T-cell (primary cell): ENCODE results near the gene ESYT1. TPM values are rescaled to one million over a fixed set of nuclear protein-coding genes. Genes with fewer than 3 reads are reported as not detected.
A peak's percentile ranks its signal among the peaks of the same experiment; 100 is the strongest.

ENCODE experiments used
- ATAC-seq, 4 experiments: fragments of 200-7000 bp in 3 of 4; fragments of 150-1000 bp in 1 of 4; cut with Tn5 transposase; replicated peaks in 1 of 4; 1 replicate in 3 of 4; 2 replicates in 1 of 4; pipeline ENCODE4 v1.10.0; 2021; ENCODE audit warnings: moderate library complexity in 3 of 4, mild to moderate bottlenecking in 2 of 4, moderate number of reproducible peaks in 1 of 4
- CTCF ChIA-PET, 2 donors: fragments of 300-600 bp; sonication (Branson Sonifier 250); formaldehyde crosslinking; loops; one replicate each; lab custom pipeline; 2022; ENCODE audit warnings: antibody characterized with exemption in 2 of 2; lab: Charles Lee
- POLR2A ChIA-PET, 2 donors: fragments of 300-600 bp; sonication (Branson Sonifier 250); formaldehyde crosslinking; loops; one replicate each; lab custom pipeline; 2022; ENCODE audit warnings: antibody characterized with exemption in 2 of 2; lab: Charles Lee
- DNase-seq, 35 experiments: peaks; one replicate each; pipeline versions ENCODE4 v3.0.0 to v3.0.0-alpha.2; 2013 to 2023
- H3K27ac ChIP-seq: one replicate; pipeline ENCODE4 v1.5.1; 2013; ENCODE audit warnings: low read length
- H3K27me3 ChIP-seq, 2 experiments: replicated peaks in 1 of 2; 1 replicate in 1 of 2; 2 replicates in 1 of 2; pipeline versions ENCODE4 v1.6.1 to v1.7.0; 2013; ENCODE audit warnings: low read length in 1 of 2, mixed read lengths in 1 of 2; ENCODE audit not compliant: control insufficient read depth in 2 of 2, insufficient read depth in 2 of 2; ENCODE audit errors: extremely low read depth in 1 of 2
- H3K36me3 ChIP-seq, 2 donors: 1 replicate in 1 of 2; 2 replicates in 1 of 2; pipeline versions ENCODE4 v1.6.1 to v1.7.0; 2013; ENCODE audit warnings: low read length in 1 of 2; ENCODE audit not compliant: control insufficient read depth in 2 of 2, insufficient read depth in 1 of 2; ENCODE audit errors: extremely low read depth in 1 of 2
- H3K4me1 ChIP-seq, 2 experiments: 1 replicate in 1 of 2; 2 replicates in 1 of 2; pipeline versions ENCODE4 v1.6.1 to v1.7.0; 2013; ENCODE audit warnings: low read length in 2 of 2, mixed read lengths in 1 of 2; ENCODE audit not compliant: insufficient read depth in 2 of 2, control insufficient read depth in 1 of 2; ENCODE audit errors: extremely low read depth in 1 of 2
- H3K4me3 ChIP-seq, 2 donors: 1 replicate in 1 of 2; 2 replicates in 1 of 2; pipeline versions ENCODE4 v1.5.1 to v1.7.0; 2013; ENCODE audit warnings: mild to moderate bottlenecking in 2 of 2, low read length in 1 of 2, moderate library complexity in 1 of 2; ENCODE audit not compliant: control insufficient read depth in 1 of 2; ENCODE audit errors: extremely low read depth in 1 of 2
- H3K9me3 ChIP-seq: 2 replicates; pipeline ENCODE4 v1.7.0; 2013
- H3K27ac Mint-ChIP-seq, 2 donors: one replicate each; pipeline ENCODE4 v1.8.0; 2020 to 2021; ENCODE audit warnings: mild to moderate bottlenecking in 2 of 2, mixed read lengths in 2 of 2
- H3K27me3 Mint-ChIP-seq, 2 donors: one replicate each; pipeline ENCODE4 v1.8.0; 2021 to 2022; ENCODE audit warnings: mixed read lengths in 2 of 2
- H3K36me3 Mint-ChIP-seq: one replicate; pipeline ENCODE4 v1.8.0; 2021; ENCODE audit warnings: mixed read lengths
- H3K4me1 Mint-ChIP-seq, 3 donors: one replicate each; pipeline ENCODE4 v1.8.0; 2020 to 2022; ENCODE audit warnings: mixed read lengths in 3 of 3, mild to moderate bottlenecking in 1 of 3
- H3K4me3 Mint-ChIP-seq, 3 donors: one replicate each; pipeline ENCODE4 v1.8.0; 2020 to 2022; ENCODE audit warnings: mild to moderate bottlenecking in 3 of 3, mixed read lengths in 3 of 3, moderate library complexity in 3 of 3
- H3K9me3 Mint-ChIP-seq, 3 donors: one replicate each; pipeline ENCODE4 v1.8.0; 2020 to 2022; ENCODE audit warnings: mixed read lengths in 3 of 3
- WGBS: methylation state at CpG from one replicate; pipeline ENCODE4 v1.1.5; 2013; ENCODE audit warnings: missing lambda C conversion rate; ENCODE audit not compliant: insufficient coverage; 5-methylcytosine and 5-hydroxymethylcytosine counted together
- total RNA-seq, 35 experiments: library from RNA in 6 of 35; stranded (reverse) in 6 of 35; fragments of 120-200 nt in 1 of 35; gene quantifications; one replicate each; pipeline versions ENCODE4 v1.2.1 to v1.2.4 and lab custom pipeline; 2013 to 2026

Gene ESYT1
- 100 to 1,000 TPM; 181 to 298 (median 276) TPM for total RNA-seq
- 243 TPM for total RNA-seq (2013)
- 146 to 579 (median 329) reads per million in 29 experiments for total RNA-seq (lab: John Stamatoyannopoulos, UW)

GRCh38 chr12:56127888-56128669 lies at the start of gene ESYT1:
TSS of gene ESYT1 (plus strand) at chr12:56128267. CDS start at chr12:56128320, 53 bp downstream.
- no peaks in the 10 kb centered on the region for H3K9me3 ChIP-seq
- Mint-ChIP-seq H3K36me3 (peaks cover 33% of the 10 kb centered on the region), H3K4me1 (peaks cover 68 to 74% (median 72%) of the 10 kb centered on the region in 3 donors), H3K27me3 (no peaks in the 10 kb centered on the region), H3K27ac (peak within 1 kb of the TSS; percentile 97), H3K9me3 (no peaks in the 10 kb centered on the region), H3K4me3 (peak within 1 kb of the TSS; percentile 97 to 99 (median 98))
- no peaks in the 10 kb centered on the region for H3K27me3 ChIP-seq
- under 1% methylated on average over 45 of the region's 49 CpGs for WGBS
- ATAC-seq (peak; percentile 86 to 91 (median 89)), DNase-seq (peak; percentile 88 to 99 (median 98))
- peaks cover 14 to 31% of the 10 kb centered on the region in 2 donors for H3K36me3 ChIP-seq
- peak within 1 kb of the TSS; percentile 76 for H3K27ac ChIP-seq
- CTCF ChIA-PET, result interaction anchor here (0.6 to 5.8 kb wide), 22 partner anchors 10 to 446 kb away, joined by 3 to 65 read pairs (median 4); partner anchors contain the start of genes SMARCC2 (in 2 of the 2), DNAJC14 (in 1 of the 2), MYL6 (in 1 of the 2) and MYL6B (in 1 of the 2)
- POLR2A ChIA-PET, result interaction anchor here (0.5 to 1.8 kb wide), 11 partner anchors 10 to 321 kb away, joined by 3 to 33 read pairs (median 4); partner anchors contain the start of genes ZC3H10 (in 2 of the 2), ORMDL2 (in 1 of the 2), RNF41 (in 1 of the 2) and RPL41 (in 1 of the 2)
- peaks cover 36 to 62% of the 10 kb centered on the region in 2 experiments for H3K4me1 ChIP-seq
- H3K4me3 ChIP-seq, result peak within 1 kb of the TSS; percentile 86 to 95

GRCh38 chr12:56078427-56078826 lies 49.6 kb upstream of the ESYT1 start:
- H3K27ac ChIP-seq, result no peak overlapping the region
- H3K4me3 ChIP-seq, result no peak overlapping the region
- no peaks in the 10 kb centered on the region for H3K36me3 ChIP-seq
- DNase-seq (no peak), ATAC-seq (no peak)
- peak overlapping the region; percentile 52 to 82 (median 80) for H3K4me3 Mint-ChIP-seq
- no peaks in the 10 kb centered on the region for H3K36me3 Mint-ChIP-seq
- peaks cover 3 to 41% of the 10 kb centered on the region in 2 experiments for H3K27me3 ChIP-seq
- POLR2A ChIA-PET, result interaction anchor here in 1 of 2 donors (0.7 to 1.2 kb wide), 2 partner anchors 26 to 607 kb away, joined by 3 to 7 read pairs; partner anchors contain the start of gene PA2G4
- no peaks in the 10 kb centered on the region for H3K9me3 Mint-ChIP-seq
- H3K27ac Mint-ChIP-seq, result no peak overlapping the region
- H3K4me1 ChIP-seq, result peaks cover 0 to 27% of the 10 kb centered on the region in 2 experiments
- H3K27me3 Mint-ChIP-seq, result peaks cover 0 to 4% of the 10 kb centered on the region in 2 donors
- CTCF ChIA-PET, result no interaction called here
- H3K4me1 Mint-ChIP-seq, result peaks cover 7 to 18% (median 9%) of the 10 kb centered on the region in 3 donors
- H3K9me3 ChIP-seq, result no peaks in the 10 kb centered on the region
- WGBS, result no CpG with 5 or more reads among the region's 1 CpG

- ATAC-seq (peak; percentile 59 to 74 (median 60)), DNase-seq (peak in 33 of 35 experiments; percentile 16 to 63 (median 34))
- CTCF ChIA-PET, result no interaction called here
- Mint-ChIP-seq H3K4me3 (peak overlapping the region; percentile 79 to 82 (median 80)), H3K4me1 (peaks cover 7 to 18% (median 9%) of the 10 kb centered on the region in 3 donors), H3K27ac (no peak overlapping the region), H3K36me3 (no peaks in the 10 kb centered on the region), H3K27me3 (peaks cover 0 to 11% of the 10 kb centered on the region in 2 donors), H3K9me3 (no peaks in the 10 kb centered on the region)
- 13% methylated on average over 30 of the region's 50 CpGs for WGBS
- POLR2A ChIA-PET, result interaction anchor here (0.6 to 1.2 kb wide), 2 partner anchors 26 to 232 kb away, joined by 4 to 7 read pairs; partner anchors contain the start of gene PA2G4 (in 1 of the 2)
- Histone ChIP-seq H3K27ac (no peak overlapping the region), H3K4me1 (peaks cover 0 to 27% of the 10 kb centered on the region in 2 experiments), H3K27me3 (peaks cover 3 to 48% of the 10 kb centered on the region in 2 experiments), H3K4me3 (peak overlapping the region; percentile 69 to 70), H3K36me3 (no peaks in the 10 kb centered on the region), H3K9me3 (no peaks in the 10 kb centered on the region)
Observed at GRCh38 chr12:56078931-56079722, 48.9 kb upstream of the ESYT1 start.

- H3K27me3 Mint-ChIP-seq, result peaks cover 0 to 11% of the 10 kb centered on the region in 2 donors
- H3K4me1 Mint-ChIP-seq, result peaks cover 7 to 18% (median 9%) of the 10 kb centered on the region in 3 donors
Observed at GRCh38 chr12:56079723-56080555, 48.1 kb upstream of the ESYT1 start, which contains the start of gene ERBB3. TSS of gene ERBB3 (plus strand) at chr12:56080165. CDS start at chr12:56080301, 136 bp downstream.

GRCh38 chr12:56080556-56081138 lies 47.4 kb upstream of the ESYT1 start:
- Histone ChIP-seq H3K9me3 (no peaks in the 10 kb centered on the region), H3K36me3 (no peaks in the 10 kb centered on the region), H3K27me3 (peaks cover 3 to 53% of the 10 kb centered on the region in 2 experiments), H3K27ac (no peak overlapping the region), H3K4me1 (peaks cover 0 to 27% of the 10 kb centered on the region in 2 experiments), H3K4me3 (peak overlapping the region; percentile 69 to 70)
- peak overlapping the region; percentile 79 to 82 (median 80) for H3K4me3 Mint-ChIP-seq
- peaks cover 0 to 11% of the 10 kb centered on the region in 2 donors for H3K27me3 Mint-ChIP-seq
- peak in 2 of 4 experiments; percentile 4 for ATAC-seq
- POLR2A ChIA-PET, result interaction anchor here (0.5 to 0.6 kb wide), 2 partner anchors 270 to 1752 kb away, joined by 3 to 4 read pairs; no protein-coding TSS in a partner anchor
- WGBS, result 60% methylated on average over 4 of the region's 20 CpGs
- no peaks in the 10 kb centered on the region for H3K36me3 Mint-ChIP-seq
- H3K4me1 Mint-ChIP-seq, result peaks cover 7 to 18% (median 9%) of the 10 kb centered on the region in 3 donors
- no peak for DNase-seq
- no peaks in the 10 kb centered on the region for H3K9me3 Mint-ChIP-seq
- H3K27ac Mint-ChIP-seq, result no peak overlapping the region
- CTCF ChIA-PET, result interaction anchor here (0.6 kb wide), 2 partner anchors 30 to 485 kb away, joined by 3 to 5 read pairs; no protein-coding TSS in a partner anchor

More at GRCh38 chr12:56079723-56080555, 48.1 kb upstream of the ESYT1 start, which contains the start of gene ERBB3:
- Histone ChIP-seq H3K27ac (no peak within 1 kb of the TSS), H3K4me3 (peak within 1 kb of the TSS; percentile 69 to 70), H3K36me3 (no peaks in the 10 kb centered on the region), H3K4me1 (peaks cover 0 to 27% of the 10 kb centered on the region in 2 experiments), H3K27me3 (peaks cover 3 to 51% of the 10 kb centered on the region in 2 experiments), H3K9me3 (no peaks in the 10 kb centered on the region)
- peak within 1 kb of the TSS; percentile 79 to 82 (median 80) for H3K4me3 Mint-ChIP-seq
- no peak within 1 kb of the TSS for H3K27ac Mint-ChIP-seq
- 3% methylated on average over 56 of the region's 59 CpGs for WGBS
- POLR2A ChIA-PET, result interaction anchor here in 1 of 2 donors (1.2 kb wide), 1 partner anchor 25 kb away, joined by 7 read pairs; the partner anchor contains the start of gene PA2G4
- ATAC-seq, result peak; percentile 76 to 87 (median 80)
- DNase-seq, result peak in 31 of 35 experiments; percentile 7 to 76 (median 30)
- no peaks in the 10 kb centered on the region for H3K9me3 Mint-ChIP-seq
- CTCF ChIA-PET, result no interaction called here
- no peaks in the 10 kb centered on the region for H3K36me3 Mint-ChIP-seq
